Left ventricle myocardium inferior (tissue), 1 donor: ENCODE measurements around the gene HBP1. TPM values are rescaled to one million over a fixed set of nuclear protein-coding genes. Genes with fewer than 3 reads are reported as not detected.
"Not testable (repeated sequence)": the region's sequence is repeated elsewhere in the genome, so short reads cannot be mapped to it uniquely, and the experiment has no call there.

Experiments used
- DNase-seq: peaks from one replicate; pipeline ENCODE4 v3.0.0-alpha.2; 2020
- H3K27ac ChIP-seq: fragments of 200-600 bp; replicated peaks from 2 replicates; pipeline ENCODE4 v1.8.0; 2021
- H3K27me3 ChIP-seq: fragments of 200-600 bp; 2 replicates; pipeline ENCODE4 v1.8.0; 2021; ENCODE audit warnings: low read depth
- H3K36me3 ChIP-seq: fragments of 200-600 bp; 2 replicates; pipeline ENCODE4 v1.8.0; 2021
- H3K4me1 ChIP-seq: fragments of 200-600 bp; 2 replicates; pipeline ENCODE4 v1.8.0; 2021
- H3K4me3 ChIP-seq: fragments of 200-600 bp; 2 replicates; pipeline ENCODE4 v1.8.0; 2021; ENCODE audit warnings: mild to moderate bottlenecking, moderate library complexity
- H3K9me3 ChIP-seq: fragments of 200-600 bp; replicated peaks from 2 replicates; pipeline ENCODE4 v1.8.0; 2021
- CTCF ChIP-seq: fragments of 200-600 bp; IDR thresholded peaks from 2 replicates; pipeline ENCODE4 v1.8.0; 2021; ENCODE audit warnings: antibody characterized with exemption, mild to moderate bottlenecking, borderline replicate concordance
- intact Hi-C: fragments of 100-400 bp; cut with micrococcal nuclease; formaldehyde crosslinking; loops from one replicate; pipeline ENCODE4 v1.11.0; 2022
- total RNA-seq: library from RNA; stranded (reverse); fragmentation: NEBNext Ultra II Directional; extraction: Animal tissue kit (Norgen Biotek cat#: 25700); gene quantifications from one replicate; pipeline ENCODE4 v1.2.1, GENCODE V29; 2021
- donor health status: DM: no; HTN: yes; CAD: no; lungs with severe emphysema.

Gene HBP1
- total RNA-seq, 1 donor from 2014 or later, result 56.9 TPM

- Histone ChIP-seq H3K27me3 (no peaks in the 10 kb centered on the region), H3K27ac (no peak overlapping the region), H3K4me3 (no peak overlapping the region), H3K36me3 (no peaks in the 10 kb centered on the region), H3K9me3 (no peaks in the 10 kb centered on the region), H3K4me1 (peaks cover 10% of the 10 kb centered on the region)
- no peak for DNase-seq
- intact Hi-C loops, result loop anchor here (5.0 kb wide), 1 partner anchor 354 kb away; no protein-coding TSS in a partner anchor
- TF ChIP-seq CTCF, result no peak
Observed at GRCh38 chr7:107151538-107151937, 17.3 kb upstream of the HBP1 start.

GRCh38 chr7:107152011-107152410, 16.8 kb upstream of the HBP1 start:
- Histone ChIP-seq H3K27me3 (no peaks in the 10 kb centered on the region), H3K27ac (no peak overlapping the region), H3K4me3 (no peak overlapping the region), H3K36me3 (no peaks in the 10 kb centered on the region), H3K4me1 (peaks cover 10% of the 10 kb centered on the region), H3K9me3 (no peaks in the 10 kb centered on the region)
- TF ChIP-seq CTCF, result no peak
- no peak for DNase-seq
- intact Hi-C loops, result loop anchor here (5.0 kb wide), 1 partner anchor 355 kb away; no protein-coding TSS in a partner anchor

DNA sequence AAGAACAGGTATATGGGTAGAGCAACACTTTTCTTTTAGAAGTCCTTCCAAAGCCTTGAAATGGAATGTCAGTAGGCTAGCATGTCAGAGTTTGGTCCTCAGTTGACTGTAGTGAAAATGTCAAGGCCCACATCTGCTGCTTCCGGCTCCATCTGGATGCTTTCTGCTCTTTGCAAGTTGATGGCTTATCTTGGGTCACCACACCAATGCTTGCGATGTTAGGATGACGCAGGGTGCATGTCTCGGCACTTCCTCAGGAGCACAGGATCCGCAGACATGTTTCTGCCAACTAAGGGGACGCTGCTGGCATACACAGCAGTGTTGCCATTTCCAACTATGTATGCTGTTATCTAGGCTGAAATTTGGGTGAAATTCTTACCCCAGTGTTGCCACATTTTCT, 14.0 kb upstream of the HBP1 start:
- intact Hi-C loops, result loop anchor here (5.0 kb wide), 1 partner anchor 358 kb away; no protein-coding TSS in a partner anchor
- Histone ChIP-seq H3K4me3 (no peak overlapping the region), H3K27me3 (no peaks in the 10 kb centered on the region), H3K4me1 (no peaks in the 10 kb centered on the region), H3K36me3 (no peaks in the 10 kb centered on the region), H3K27ac (no peak overlapping the region), H3K9me3 (no peaks in the 10 kb centered on the region)
- no peak for TF ChIP-seq CTCF
- no peak for DNase-seq

GRCh38 chr7:107155726-107156125, 13.1 kb upstream of the HBP1 start:
- H3K27me3 ChIP-seq, DNase-seq, H3K27ac ChIP-seq, intact Hi-C loops, H3K4me1 ChIP-seq, H3K36me3 ChIP-seq, H3K9me3 ChIP-seq, H3K4me3 ChIP-seq: not testable (repeated sequence)

- intact Hi-C loops, result no loop called here
- H3K36me3 ChIP-seq, result no peaks in the 10 kb centered on the region
- DNase-seq, result no peak
Observed at GRCh38 chr7:107157091-107157490, 11.7 kb upstream of the HBP1 start.

DNA sequence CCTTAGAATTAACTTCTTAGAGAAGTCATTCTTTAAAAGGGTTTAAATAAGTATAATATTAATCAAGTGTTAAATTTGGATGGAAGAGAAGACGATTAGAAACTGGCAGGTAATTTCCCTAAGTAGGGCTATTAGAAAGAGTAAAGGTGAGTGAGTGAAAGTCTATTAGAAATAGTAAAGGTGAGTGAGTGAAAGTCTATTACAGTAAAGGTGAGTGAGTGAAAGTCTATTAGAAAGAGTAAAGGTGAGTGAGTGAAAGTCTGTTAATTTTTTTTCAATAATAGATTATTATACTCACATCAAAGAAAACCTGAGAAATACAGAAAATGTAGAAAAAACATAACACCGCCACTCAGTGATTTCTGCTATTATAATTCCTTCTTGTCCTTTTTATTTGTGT, 10.8 kb upstream of the HBP1 start:
- H3K9me3 ChIP-seq, result no peaks in the 10 kb centered on the region
- H3K27ac ChIP-seq, result no peak overlapping the region
- no peaks in the 10 kb centered on the region for H3K27me3 ChIP-seq
- intact Hi-C loops, result no loop called here
- no peaks in the 10 kb centered on the region for H3K4me1 ChIP-seq
- H3K4me3 ChIP-seq, result no peak overlapping the region
- no peak for TF ChIP-seq CTCF
- no peaks in the 10 kb centered on the region for H3K36me3 ChIP-seq
- no peak for DNase-seq

More at GRCh38 chr7:107157091-107157490, 11.7 kb upstream of the HBP1 start:
- Histone ChIP-seq H3K4me3 (no peak overlapping the region), H3K4me1 (no peaks in the 10 kb centered on the region), H3K27me3 (no peaks in the 10 kb centered on the region), H3K9me3 (no peaks in the 10 kb centered on the region), H3K27ac (no peak overlapping the region)
- TF ChIP-seq CTCF, result no peak
